ENCODE data around the gene CISH.

Gene CISH

GRCh38 chr3:50611464-50612233 is at the start of gene CISH:
TSS of gene CISH (minus strand) at chr3:50611774. CDS start at chr3:50611650, 124 bp downstream.
- DNase-seq (ENCODE audit: low spot score), result peak; percentile 87

DNA sequence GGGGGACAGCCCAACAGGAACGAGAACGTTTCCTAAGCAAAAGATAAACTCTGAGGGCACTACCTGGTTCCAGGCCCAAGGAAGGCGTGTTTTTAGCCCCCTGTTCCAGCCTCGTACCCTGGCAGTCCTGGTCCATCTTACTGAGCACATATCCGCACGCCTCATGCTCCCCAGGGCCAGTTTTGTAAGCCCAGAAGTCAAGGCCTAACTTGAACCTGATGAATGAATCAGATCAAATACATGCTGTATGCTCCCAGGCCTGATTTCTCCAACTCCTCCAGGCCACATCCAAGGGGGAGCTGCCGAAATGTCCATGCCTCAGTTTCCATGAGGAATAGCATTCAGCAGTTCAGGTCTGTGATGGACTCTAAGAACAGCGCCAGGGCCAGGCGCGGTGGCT is 48.8 kb upstream of the CISH start:
- DNase-seq (ENCODE audit: low spot score), result no peak

- no peak for DNase-seq (ENCODE audit: low spot score)
Observed at GRCh38 chr3:50658831-50659230, 47.3 kb upstream of the CISH start.

DNA sequence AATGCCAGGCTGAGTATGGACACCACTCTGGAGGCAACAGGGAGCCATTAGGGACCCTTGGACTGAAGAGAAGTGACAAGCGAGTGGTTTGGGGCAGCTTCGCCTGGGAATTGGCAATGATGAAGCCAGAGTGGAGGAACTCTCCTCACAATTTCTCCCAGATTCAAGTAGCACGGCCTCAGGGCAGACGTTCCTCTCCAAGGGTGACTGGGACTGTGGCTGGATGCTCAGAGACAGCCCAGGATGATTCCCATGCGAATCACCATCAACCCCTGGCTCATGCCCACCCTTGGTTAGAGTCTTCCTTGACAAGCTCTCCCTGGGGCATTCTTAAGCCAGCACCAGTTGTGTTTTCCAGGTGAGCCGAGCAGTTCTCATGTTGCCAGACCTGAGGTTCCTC is 46.8 kb upstream of the CISH start:
- DNase-seq (ENCODE audit: low spot score), result no peak

GRCh38 chr3:50657816-50658215 is 46.2 kb upstream of the CISH start:
- DNase-seq (ENCODE audit: low spot score), result no peak

GRCh38 chr3:50657407-50657806 is 45.8 kb upstream of the CISH start:
- DNase-seq (ENCODE audit: low spot score), result no peak

DNA sequence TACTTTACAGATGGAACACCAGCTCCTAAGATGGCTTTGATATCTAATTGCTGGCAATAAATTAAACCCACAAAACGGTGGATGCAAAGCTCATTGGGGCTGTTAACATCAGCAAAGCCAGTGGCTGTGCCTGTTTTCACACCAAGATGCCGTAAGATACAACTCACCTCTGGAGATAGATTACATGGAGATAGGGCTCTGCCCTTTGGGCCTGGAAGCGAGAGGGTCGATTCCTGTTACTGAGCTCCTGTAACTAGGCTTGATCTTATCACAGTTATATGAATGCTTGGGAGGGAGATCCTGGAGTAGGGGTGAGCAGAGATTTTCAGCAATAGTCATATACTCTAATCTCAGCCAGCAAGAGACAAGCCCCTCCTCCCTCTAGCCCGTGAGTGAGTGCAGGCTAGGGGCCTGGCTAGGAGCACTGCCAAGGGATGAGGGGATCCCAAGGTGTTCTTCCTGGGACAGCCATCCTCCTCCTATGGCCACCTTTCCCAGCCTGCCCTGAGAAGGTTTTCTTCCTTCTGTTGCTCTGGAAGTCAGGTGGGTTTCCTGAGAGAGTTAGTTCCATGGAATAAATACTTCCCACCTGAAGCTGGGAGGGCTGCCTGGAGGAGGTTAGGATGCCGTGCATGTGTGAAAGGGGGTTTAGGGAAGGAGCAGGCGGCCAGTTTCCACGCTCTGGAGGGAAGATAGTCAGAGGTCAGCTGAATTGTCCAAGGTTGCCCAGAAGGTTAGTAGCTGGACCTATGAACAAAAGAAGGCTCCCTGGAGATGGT is 45.0 kb upstream of the CISH start:
- DNase-seq (ENCODE audit: low spot score), result no peak

- no peak for DNase-seq (ENCODE audit: low spot score)
Observed at GRCh38 chr3:50655009-50655830, 43.6 kb upstream of the CISH start.

DNA sequence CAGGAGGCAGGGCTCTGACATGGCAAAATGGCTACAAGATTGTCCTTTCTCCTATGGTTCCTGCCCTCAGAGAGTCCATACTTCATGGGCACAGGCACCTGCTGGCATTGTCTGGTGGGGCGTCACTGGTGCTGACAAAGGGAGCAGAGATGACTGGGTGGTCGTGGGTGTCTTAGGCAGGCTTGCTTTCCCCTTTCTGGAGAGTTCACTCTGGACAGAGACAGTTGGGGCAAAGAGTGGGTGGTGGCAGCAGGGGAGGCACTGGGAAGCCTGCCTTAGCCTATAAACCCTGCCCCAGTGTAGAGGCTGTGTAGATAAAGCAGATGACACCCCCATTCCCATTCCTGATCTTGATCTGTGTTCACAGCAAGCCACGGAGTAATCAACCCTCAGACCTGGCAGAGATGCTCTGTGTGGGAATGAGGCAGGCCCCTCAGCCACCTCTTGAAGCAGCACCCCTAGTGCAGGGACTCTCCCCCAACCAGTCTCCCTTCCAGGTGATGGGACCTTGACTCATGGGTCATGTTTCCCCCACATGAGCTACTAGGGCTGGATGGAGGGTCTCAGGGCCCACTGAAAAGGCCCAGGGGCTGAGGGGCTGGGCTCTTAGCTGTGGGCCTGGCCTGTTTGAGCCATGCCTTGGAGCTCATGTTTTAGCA is 42.5 kb upstream of the CISH start:
- no peak for DNase-seq (ENCODE audit: low spot score)

DNA sequence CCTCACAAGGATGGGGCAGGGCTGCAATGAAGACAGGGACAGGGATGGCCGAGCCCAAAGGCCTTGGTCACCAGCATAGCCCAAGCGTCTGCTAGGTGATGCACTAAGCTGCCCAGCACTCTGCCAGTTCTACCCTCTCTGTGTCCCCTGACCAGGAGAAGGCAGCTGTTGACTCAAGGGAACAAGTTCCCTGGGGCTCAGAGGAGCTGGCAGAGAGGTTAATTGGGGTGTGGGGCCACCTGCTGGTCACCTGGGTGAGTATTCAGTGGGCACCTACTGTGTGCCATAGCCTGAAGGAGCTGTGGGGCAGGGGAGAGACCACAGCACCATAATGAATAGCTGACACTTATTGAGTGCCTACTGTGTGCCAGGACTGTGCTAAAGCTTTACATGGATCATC is 41.1 kb upstream of the CISH start:
- DNase-seq (ENCODE audit: low spot score), result peak; percentile 38

GRCh38 chr3:50651920-50652529 is 40.5 kb upstream of the CISH start:
- no peak for DNase-seq (ENCODE audit: low spot score)

- no peak for DNase-seq (ENCODE audit: low spot score)
Observed at GRCh38 chr3:50651445-50651844, 39.9 kb upstream of the CISH start.

DNA sequence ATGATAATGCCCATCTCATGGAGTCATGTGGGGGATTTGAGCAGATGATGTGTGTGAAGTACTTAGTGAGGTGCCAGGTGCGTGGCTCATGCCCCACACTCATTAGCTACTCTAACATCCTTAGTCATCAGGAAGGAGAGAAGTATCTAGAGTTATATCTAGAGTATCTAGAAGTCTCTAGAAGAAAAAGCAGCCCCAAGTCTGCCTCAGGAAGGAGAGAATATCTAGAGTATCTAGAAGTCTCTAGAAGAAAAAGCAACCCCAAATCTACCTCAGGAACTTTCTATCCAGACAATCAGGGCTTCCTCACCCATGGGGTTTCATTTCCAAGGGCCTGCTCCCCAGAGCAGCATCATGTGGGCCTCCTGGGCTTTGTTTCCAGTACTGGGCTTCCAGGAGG is 38.4 kb upstream of the CISH start:
- DNase-seq (ENCODE audit: low spot score), result no peak

DNA sequence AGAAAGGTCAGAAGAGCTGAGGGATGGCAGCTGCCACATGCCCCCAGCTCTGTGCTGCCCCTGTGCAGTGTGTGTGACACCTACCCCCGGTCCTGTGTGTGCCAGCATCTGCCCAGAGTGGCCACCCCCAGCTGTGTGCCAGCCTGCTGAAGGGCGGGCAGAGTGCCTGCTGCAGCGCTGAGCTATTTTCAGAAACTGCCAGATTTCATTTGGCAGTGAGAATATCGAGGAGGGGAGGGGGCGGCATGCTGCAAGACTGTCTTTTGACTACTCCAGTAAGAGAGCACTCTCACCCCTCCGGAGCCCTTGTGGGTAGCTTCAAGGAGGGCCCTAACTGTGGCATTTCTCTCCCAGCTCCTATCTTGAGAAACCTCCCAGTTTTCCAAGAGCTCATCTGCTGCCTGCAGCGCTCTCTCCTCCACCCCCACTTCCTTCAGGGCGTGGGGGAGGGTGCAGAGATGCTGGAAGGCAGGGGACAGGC is 37.9 kb upstream of the CISH start:
- DNase-seq (ENCODE audit: low spot score), result no peak

DNA sequence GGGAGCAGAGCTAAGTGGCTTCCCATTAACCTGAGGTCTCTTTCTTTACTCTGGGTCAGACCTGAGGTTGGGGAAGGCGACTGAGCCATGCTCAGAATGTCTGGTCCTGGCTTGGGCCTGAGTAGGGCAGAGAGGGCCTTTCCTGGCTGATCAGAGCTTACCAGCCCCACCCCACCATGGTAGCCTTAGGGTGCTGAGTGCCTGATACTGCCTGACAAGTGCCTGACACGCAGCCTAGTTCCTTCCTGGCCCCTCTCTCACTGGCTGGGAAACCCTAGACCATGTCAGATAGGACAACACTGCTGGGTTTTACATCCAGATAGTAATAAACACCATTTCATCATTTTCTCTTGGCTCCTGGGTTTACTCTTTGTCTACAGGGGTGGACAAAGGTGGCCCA is 37.4 kb upstream of the CISH start:
- no peak for DNase-seq (ENCODE audit: low spot score)

- DNase-seq (ENCODE audit: low spot score), result no peak
Observed at GRCh38 chr3:50648313-50648712, 36.7 kb upstream of the CISH start.

DNA sequence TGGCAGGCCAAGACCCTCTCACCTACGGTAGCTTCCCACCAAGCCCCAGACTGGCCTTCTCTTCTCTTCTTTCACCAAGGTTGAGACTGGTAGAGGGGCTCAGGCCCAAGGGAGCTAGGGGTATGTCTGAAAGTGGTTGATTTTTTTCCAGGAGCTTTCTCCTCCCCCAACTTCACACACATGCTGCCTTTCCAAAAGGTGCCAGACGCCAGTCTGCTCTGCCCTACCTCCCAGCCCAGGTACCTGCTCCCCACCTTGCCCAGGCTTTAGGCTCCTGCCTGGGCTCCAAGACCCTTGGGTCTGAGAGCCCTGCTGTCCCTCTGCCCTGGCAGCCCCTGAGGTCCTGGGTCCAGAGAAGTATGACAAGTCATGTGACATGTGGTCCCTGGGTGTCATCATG is 33.8 kb upstream of the CISH start:
- DNase-seq (ENCODE audit: low spot score), result no peak

DNA sequence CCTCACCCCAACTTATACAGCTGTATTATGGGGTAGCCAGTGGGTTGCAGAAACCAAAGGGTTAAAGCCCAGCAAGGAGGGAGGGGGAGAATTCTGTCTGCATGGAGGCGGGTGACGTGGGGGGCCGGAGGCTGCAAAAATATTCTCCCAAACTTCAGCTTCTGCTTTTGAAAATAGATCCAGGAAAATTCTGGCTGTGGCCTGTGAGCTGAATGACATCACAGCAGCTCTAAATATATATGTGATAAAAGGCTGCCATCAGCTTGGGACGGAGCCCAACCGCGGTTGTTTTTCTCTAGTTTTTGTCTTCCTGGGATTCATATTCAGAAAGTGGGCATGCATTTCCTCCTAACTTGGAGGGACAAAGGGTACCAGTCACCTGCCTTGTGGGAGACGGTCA is 33.0 kb upstream of the CISH start:
- no peak for DNase-seq (ENCODE audit: low spot score)

GRCh38 chr3:50642382-50642781 is 30.8 kb upstream of the CISH start:
- no peak for DNase-seq (ENCODE audit: low spot score)

GRCh38 chr3:50639055-50639494 is 27.5 kb upstream of the CISH start:
- no peak for DNase-seq (ENCODE audit: low spot score)

DNA sequence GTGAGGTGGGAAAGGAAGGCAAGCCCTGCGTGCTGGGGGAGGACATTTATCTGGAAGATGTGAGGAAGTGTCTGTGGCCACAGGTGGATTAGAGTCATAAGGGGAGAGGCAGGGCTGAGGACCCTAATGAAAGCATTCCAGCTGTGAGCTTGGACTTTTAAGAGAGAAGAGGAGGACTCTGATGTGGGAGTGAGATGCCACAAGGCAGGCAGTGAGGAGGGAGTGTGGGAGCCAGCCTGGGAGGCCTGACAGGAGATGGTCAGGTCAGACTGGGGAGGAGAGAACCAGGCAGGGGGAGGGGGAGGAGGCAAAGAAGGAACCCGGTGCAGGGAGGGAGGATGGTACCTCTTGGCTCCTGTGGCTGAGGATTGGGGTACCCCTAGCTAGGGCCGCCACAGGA is 26.4 kb upstream of the CISH start:
- no peak for DNase-seq (ENCODE audit: low spot score)

DNA sequence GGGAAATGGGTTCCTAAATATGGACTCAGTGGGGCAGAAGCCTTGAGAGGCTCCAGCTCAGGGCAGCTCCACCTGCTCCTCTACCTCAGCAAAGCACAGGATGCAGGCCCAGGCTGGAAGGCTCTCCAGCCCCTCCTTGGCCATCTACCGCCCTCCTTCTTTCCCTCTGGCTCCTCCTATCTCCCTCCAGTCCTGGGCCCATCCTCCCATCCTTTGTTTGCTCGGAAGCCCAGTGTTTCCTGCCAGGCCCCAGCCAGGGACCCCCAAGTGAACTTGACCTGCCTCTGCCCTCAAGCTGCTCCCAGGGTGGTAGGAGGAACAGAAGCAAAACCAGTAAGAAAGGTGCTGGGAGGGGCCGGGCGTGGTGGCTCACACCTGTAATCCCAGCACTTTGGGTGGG is 25.4 kb upstream of the CISH start:
- no peak for DNase-seq (ENCODE audit: low spot score)
